Measurements from ENCODE around the gene PRRX2.
A peak's percentile ranks its signal among the peaks of the same experiment; 100 is the strongest.
"Not testable (repeated sequence)": the region's sequence is repeated elsewhere in the genome, so short reads cannot be mapped to it uniquely, and the experiment has no call there.

The PRRX2 gene

DNA sequence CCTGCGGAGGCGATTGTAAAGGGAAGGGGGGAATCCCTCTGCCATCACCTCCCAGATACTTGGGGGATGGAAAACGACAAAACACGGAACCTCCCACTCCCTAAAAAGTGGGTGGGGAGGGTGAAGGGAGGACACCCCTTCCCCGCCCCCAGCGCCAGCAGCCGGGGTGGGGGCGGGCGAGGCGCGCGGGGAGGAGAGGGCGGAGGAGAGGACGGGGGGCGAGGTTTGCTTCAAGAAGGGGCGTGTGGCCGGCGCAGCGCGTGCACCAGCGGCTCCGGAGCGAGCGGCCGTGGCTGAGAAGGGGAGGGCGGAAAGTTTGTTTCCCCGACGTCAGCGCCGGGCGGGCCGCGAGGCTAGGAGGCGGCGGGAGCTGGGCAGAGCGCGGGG lies at the start of gene PRRX2:
PRRX2 (plus strand) TSS at position 259 of the 387 bp plus-strand sequence. CDS start 221 bp downstream, outside the sequence.
- no peak for DNase-seq (ENCODE audit: low spot score)

DNA sequence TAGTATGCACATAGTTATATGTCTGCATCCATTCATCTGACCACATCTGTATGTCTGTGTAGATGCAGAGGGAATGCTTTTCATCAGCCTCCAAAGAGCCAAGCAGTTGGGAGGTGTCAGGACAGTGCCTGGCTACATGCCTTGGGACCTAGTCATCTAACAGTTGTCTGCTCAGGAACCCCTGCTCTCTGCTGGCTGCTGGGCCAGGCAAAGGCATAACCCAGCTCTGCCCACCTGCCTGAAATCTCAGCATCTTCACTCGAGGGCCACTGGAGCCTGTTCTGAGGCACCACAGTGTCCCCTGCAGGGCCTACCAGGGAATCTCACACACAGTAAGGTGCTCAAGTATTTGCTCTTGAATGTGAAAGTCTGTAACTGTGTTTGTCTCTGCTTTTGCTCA lies 48.3 kb upstream of the PRRX2 start:
- DNase-seq (ENCODE audit: low spot score): no peak

DNA sequence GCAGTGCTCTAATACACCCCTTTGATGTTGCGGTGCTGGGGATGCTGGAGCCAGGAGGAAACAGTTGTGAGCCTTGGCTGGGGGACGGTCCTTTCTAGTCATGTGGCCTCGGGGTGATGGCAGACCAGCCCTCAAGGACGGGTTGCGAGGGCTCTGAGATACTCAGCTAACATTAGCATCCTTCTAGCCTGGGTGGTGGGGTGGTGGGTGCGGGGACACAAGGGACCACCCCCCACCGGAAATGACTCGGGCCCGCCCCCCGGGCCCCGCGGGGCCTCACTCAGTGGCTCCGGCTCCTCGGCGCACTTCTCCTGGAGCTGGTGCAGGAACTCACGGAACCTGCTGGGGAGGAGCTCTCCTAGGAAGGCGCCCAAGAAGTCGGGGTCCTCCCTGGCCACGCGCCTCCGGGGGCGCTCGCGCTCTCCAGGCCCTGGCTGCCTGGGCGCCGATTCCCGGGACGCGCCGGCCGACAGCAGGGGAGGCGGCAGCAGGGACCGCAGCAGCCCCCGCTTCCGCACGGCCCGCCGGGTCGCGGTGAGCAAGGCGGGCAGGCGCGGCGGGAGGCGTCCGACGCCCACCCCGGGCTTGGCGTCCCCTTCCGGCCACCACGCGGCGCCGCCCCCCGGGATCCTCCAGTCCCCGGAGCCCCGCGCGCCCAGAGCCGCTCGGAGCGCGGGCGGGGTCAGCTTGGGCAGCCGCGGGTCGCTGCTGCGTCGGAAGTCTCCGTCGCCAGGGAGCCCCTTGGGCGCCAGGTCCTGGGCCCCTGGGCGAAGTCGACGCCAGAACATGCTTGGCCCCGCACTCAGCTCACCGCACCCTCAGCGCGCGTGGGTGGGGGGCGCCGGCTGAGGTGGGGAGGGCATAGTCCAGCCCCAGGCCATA lies 45.4 kb upstream of the PRRX2 start:
- no peak for DNase-seq (ENCODE audit: low spot score)

DNA sequence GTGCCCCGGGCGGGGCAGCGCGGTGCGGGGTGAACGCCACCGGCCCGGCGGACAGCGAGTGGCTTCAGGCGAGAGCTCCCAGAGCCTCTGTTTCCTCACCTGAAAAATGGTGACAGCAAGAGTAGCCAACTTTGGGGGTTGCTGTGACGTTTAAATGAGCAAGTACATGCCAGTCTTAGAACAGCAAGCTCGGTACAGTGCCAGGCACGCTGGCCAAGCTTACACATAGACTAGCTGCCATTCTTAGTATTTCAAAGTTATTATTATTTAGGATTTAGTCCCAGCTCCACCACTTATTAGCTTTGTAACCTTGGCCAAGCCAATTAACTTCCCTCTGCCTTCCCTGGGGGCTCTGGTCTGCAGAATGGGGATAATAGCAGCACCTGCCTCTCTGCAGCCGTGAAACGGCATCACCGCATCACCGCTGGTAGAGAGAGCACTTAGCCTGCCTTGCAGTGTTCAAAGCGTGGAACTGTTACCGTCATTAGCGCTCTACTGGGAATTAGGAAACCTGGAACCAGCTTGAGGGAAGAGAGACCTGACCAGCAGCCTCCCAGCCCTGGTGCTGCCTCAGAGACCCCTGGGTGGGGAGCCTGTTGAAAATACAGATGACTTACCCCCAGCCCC lies 44.7 kb upstream of the PRRX2 start, which contains the start of gene C9orf50:
C9orf50 (minus strand) TSS at position 433 of the 627 bp plus-strand sequence. CDS start 527 bp downstream, outside the sequence.
- DNase-seq (ENCODE audit: low spot score): no peak

DNA sequence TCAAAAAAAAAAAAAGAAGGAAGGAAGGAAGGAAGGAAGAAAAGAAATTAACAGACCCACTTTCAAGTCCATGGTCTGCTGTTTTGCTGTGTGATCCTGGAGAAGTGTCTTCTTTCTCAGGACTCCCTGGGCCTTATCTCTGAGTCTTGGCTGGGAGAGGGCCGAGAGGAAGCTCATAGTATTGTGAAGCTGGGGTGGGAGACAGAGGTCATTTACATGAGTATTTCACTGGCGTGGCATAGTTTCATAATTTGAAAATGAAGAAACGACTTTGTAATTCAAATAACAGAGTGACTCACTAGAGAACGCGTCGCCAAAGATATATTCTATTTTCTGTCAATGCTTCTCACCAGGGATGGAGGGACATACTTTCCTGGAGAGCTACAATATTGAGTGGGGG lies 42.1 kb upstream of the PRRX2 start:
- no peak for DNase-seq (ENCODE audit: low spot score)

DNA sequence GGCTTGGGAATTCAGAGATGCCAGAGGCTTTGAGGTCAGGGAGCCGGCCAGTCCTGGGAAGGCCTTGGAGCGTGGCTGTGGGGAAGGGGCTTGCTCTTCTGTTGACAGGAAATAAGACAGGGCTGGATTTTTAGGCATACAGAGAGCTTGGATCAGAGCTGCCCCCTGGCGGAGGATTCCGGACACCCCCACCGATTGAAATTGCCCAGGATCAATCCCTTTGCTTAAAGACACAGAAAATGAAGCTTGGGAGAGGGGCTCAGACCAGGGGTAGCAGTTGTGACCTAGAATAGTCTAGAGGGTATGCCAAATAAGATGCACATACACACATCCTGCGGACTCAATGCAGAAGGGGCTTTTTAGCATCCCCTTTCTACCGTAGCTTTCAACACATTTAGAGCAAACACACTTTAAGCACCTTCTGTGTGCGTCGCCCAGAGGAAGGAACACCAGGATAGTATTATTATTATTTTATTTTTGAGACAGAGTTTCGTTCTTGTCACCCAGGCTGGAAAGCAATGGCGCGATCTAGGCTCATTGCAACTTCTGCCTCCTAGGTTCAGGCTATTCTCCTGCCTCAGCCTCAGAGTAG lies 41.2 kb upstream of the PRRX2 start:
- DNase-seq (ENCODE audit: low spot score): peak; percentile 71

DNA sequence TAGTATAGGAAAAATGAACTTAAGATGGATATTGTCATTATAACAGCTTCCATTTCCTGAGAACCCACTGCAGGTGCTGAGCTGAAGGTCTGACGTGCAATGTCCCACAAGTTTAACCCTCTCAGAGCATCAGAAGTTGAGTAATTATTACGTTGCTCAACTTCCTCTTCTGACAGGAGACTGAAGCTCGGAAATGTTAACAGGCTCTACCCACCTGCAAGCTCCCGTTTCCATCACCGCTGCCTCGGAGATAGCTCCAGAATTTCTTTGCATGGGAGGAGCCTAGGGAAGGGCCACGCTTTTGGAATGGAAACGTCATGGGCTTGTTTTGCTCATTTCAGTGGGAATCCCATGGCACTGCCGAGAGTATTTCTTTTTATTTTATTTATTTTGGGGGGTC lies 40.5 kb upstream of the PRRX2 start:
- peak; percentile 31 for DNase-seq (ENCODE audit: low spot score)

DNA sequence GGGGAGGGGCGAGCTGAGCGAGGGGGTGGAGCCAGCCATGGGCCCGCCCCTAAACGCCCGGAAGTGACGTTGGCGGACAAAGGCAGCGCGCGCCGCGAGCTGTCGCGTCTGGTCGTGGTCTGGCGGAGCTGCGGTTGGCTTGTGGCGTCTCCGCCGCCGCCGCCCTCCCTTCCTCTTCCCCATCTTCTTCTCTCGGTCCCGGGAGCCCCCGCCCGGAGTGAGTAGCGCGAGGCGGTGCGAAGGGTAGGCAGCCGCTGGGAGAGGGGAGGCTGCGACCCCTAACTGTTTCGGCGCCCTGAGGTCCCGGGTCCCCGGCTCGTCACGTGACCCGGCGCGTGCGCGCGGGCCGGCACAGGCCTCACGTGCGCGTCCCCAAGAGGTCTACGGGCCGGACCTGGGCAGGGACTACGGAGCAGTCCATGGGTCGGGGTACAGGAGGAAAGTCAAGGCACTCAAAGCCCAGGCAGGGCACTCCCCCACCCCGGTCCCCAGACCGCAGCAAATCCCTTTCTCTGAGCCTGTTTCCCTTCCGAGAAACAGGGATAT lies 39.3 kb upstream of the PRRX2 start, which contains the start of gene NTMT1:
NTMT1 (plus strand) TSS at position 85 of the 546 bp plus-strand sequence. CDS start 6,541 bp downstream, outside the sequence.
- peak; percentile 89 for DNase-seq (ENCODE audit: low spot score)

DNA sequence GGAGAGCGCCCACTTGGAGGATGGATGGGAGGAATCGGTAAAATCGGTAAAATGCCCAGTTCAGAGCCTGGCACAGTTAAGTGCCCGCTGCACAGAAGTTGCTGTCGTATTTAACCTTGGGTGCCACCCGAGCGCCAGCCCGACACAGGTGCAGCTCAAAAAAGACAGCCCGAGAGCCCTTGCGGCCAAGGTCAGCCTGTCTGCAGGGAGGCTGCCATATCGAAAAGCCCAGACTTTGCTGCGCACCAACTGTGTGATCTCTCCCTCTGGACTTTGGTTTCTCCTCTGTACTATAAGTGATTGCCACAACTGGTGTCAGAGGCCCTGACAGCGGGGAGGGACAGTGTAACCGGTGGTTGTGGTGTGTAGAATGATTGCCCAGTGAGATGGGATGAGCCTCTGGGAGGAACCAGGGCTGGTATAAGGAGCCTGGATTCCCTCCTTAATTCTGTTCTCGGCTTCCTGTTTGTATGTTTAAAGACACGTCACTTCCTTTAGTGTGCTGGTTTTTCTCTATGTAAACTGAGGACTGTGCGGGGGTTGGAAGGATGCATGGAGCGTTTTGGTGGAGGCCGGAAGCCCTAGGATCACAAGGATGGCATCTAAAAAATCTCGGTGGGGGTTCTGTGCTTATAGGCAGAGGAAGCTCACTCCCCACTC lies 38.7 kb upstream of the PRRX2 start:
- peak; percentile 36 for DNase-seq (ENCODE audit: low spot score)

DNA sequence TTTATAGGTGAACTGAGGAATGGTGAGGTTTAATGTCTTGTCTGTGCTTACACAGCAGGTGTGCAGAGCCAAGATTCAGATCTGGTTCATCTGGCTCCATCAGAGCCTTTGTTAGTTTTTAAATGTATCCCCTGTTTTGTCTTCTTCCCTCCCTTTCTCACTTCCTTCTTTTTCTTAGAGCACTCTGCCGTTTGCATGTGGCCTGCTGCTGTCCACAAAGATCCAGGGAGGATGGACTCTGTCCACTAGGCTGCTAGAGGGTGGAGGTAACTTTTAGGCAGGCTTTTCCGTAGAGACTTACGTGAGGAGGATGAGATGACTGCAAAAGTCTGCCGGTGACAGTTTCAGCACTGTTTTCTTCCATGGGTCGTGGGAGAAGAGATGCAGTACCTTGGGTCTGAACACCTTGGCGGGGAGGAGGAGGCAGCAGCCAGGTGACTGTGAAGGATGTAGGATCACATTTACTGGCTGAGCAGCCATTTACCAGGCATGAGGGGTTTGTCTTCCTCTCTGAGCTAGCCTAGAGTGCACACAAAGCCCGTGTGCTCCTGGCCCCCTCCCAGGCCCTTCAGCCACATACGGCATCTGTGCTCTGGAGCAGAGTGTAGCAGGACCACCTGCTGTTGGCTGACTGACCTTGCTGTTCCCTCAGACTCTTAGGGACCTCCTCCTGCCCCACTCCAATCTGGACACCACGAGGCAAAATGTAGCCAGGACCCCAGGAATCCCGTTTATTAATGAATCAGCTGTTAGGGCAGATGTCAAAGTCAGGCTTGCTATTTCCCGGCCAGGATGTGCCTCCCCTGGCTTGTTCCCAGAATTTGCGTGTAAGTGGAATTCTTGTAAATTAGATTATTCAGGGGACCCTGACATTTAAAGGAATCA lies 37.6 kb upstream of the PRRX2 start:
- no peak for DNase-seq (ENCODE audit: low spot score)

DNA sequence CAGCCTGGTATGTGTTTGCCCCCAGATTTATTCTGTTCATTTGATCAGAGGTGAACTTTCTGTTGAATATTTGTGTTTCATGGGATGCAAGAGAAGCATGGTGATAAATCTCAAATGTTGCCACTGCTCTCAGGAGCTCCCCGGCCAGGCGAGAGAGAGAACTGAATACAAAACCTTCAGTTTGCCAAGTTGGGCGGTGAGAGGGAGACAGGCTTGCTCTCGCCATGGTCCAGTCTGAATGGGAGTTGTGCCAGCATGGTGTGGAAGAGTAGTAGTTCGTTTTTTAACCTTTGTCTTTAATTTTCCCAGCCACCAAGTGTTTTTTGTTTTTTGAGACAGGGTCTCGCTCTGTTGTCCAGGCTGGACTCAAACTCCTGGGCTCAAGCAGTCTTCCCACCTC lies 36.7 kb upstream of the PRRX2 start:
- DNase-seq (ENCODE audit: low spot score): no peak

DNA sequence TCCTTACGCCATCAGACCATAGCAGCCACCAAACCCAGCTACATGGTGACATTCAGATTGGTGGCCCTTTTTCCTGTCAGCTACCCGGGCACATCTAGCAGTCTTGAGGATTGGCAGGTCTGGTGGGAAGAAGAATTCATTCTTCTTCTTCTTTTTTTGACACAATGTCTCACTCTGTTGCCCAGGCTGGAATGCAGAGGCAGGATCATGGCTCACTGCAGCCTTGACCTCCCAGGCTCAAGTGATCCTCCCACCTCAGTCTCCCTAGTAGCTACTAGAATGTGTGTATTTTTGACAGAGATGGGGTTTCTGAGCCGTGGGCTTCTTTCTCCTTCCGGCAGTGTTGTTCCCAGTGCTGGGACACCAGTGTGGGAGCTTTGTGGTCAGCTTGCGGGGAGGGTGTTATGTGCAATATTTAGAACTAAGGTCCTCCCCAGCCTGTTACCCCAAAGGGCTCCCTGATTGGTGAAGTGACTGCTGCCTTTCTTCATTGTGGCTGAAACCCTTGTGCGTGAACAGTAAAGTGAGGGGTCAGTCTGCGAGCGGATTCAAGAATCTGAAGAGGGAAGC lies 36.1 kb upstream of the PRRX2 start:
- DNase-seq (ENCODE audit: low spot score): no peak

DNA sequence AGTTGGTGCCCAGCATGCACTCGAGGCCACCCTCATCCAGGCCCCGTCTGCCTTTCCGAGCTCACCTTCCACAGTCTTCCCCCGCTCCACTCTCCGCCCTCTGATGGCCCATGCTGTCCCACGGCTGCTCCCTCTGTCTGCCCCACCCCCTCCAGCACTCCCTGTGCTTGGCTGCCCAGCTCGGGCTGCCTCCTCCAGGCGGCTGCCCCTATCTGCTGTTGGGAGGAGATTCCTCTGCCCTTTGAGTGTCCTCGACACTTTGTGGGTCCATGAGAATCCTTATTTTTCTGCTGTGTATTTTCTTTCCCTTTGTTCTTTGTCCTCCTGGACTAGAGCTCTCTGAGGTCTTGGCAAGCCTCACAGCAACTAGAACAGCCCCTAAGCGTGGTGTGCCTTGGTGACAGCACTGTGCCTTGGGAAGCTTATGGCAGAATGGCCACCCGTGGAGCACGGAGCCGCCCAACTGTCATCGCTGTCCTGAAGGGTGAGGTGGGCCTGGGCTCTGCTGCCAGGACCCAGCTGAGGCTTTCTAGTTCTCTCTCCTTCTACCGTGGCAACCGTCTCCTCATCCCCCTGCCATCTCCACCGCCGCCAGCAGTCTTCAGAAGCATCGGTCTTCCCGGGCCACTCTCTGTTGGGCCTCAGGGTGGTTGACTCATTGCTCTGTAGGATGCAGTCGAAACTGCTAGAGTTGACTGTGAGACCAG lies 34.3 kb upstream of the PRRX2 start:
- no peak for DNase-seq (ENCODE audit: low spot score)

DNA sequence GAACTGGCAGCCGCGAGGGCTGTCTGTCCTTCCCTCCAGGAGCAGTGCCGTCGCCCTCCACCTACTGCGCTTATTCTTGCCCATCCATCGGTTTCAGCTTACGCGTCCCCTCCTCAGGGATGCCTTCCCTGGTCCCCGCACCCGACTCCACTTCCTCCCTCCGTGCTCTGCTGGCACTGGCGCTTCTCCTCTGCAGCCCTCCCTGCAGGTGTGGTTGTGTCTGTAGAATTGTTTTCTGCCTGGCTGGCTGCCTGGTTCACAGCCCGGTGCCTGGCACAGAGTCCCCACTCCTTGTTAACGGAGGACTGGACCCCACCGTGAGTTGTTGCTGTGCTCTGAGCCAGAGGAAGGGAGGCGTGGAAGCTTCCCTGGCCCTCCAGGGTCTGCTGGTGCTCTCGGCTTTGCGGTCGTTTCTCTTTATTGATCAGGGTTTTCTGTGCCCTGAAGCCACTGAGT lies 33.7 kb upstream of the PRRX2 start:
- no peak for DNase-seq (ENCODE audit: low spot score)

DNA sequence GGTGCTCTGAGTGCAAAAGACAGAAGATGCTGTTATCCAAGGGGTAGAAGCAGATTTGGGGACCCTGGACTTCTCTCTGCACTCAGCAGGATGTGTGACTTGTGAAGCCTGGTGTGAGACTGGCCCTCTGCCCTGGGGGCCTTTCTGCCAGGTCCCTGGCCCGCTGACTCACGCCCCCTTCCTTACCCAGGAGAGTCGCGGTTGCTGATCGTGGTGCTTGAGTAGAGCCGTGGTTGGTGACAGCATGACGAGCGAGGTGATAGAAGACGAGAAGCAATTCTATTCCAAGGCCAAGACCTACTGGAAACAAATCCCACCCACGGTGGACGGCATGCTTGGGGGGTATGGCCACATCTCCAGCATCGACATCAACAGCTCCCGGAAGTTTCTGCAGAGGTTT lies 33.0 kb upstream of the PRRX2 start:
- DNase-seq (ENCODE audit: low spot score): no peak

DNA sequence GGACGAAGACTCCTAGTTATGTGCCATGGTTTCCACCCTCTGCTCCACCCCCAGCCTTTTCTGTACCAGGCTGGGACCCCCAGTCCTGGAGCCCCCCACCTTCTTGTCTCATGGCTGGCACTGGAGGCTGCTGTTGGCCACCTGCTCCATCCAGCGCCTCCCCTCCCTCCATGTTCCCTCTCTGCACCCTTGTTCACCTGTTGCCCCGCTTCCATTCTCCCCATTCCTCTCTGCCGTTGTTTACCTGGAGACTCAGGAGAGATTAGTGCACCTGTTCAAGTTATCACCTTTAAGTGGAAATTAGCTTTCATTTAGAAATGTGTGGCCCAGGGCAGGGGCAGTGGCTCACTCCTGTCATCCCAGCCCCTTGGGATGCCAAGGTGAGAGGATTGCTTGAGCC lies 32.2 kb upstream of the PRRX2 start:
- no peak for DNase-seq (ENCODE audit: low spot score)

DNA sequence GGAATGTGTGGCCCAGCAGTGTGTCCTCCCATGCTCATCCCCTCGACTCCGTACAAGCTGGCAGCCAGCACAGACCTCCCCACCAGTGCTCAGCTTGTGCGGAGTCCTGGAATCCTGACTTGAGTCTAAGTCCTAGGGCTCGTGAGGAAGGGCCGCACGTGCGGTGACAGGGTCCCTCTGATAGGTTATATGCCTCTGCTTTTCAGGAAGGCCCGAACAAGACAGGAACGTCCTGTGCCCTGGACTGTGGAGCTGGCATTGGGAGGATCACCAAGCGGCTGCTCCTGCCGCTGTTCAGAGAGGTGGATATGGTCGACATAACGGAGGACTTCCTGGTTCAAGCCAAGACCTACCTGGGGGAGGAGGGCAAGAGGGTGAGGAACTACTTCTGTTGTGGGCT lies 31.6 kb upstream of the PRRX2 start:
- no peak for DNase-seq (ENCODE audit: low spot score)

DNA sequence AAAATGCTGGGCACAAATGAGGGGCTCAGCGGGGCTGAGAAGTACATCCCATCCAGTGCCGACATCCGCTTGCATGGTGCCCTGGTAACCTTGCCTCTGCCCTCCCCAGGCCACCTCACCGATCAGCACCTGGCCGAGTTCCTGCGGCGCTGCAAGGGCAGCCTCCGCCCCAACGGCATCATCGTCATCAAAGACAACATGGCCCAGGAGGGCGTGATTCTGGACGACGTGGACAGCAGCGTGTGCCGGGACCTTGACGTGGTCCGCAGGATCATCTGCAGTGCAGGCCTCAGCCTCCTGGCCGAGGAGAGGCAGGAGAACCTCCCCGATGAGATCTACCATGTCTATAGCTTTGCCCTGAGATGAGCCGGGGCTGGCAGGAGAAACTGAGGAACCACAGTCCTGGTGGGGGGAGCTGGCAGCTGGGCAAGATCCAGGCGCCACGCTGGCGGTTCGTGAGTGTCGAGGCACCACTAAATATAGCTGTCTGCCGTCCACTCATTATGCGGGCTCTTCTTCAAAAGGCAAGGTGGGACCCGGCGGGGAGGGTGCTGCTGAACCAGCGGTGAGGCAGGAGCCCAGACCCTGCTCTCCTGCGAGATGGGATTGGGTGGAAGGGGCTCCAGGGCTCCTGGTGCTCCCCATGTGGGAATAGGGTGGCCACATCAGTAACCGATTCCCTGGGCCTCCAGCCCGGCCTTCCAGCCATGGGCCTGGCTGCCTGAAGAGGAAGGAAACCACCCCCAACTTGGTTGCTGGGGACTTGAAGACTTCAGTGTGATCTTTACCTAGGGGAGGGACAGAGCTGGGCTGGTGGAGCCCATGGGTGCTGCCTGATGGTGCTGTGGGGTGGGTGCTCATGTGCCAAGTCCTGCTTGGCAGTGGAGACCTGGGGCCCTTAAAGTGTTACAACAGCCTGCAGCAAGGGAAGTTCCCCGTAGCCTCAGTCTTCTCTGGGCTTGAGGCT lies 30.1 kb upstream of the PRRX2 start:
- no peak for DNase-seq (ENCODE audit: low spot score)

DNA sequence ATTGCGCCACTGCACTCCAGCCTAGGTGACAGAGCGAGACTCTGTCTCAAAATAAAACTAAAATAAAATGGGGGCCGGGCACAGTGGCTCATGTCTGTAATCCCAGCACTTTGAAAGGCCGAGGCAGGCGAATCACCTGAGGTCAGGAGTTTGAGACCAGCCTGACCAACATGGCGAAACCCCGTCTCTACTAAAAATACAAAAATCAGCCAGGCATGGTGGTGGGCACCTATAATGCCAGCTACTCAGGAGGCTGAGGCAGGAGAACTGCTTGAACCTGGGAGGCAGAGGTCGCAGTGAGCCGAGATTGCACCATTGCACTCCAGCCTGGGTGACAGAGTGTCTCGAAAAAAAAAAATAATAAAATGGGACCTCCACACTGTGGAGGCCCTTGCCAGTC lies 29.1 kb upstream of the PRRX2 start:
- DNase-seq (ENCODE audit: low spot score): not testable (repeated sequence)
